Endodermal cell (in vitro differentiated cells): ENCODE measurements around the gene SAMD10. TPM values are rescaled to one million over a fixed set of nuclear protein-coding genes. Genes with fewer than 3 reads are reported as not detected.

Experiments used
- DNase-seq: peaks from one replicate; pipeline ENCODE4 v3.0.0-alpha.2; 2017
- H3K27ac ChIP-seq: 2 replicates; pipeline ENCODE4 v1.5.1; 2013; ENCODE audit warnings: mild to moderate bottlenecking, low read depth, low read length, moderate library complexity
- H3K27me3 ChIP-seq: 2 replicates; pipeline ENCODE4 v1.6.1; 2013; ENCODE audit warnings: mild to moderate bottlenecking, low read length, moderate library complexity; ENCODE audit not compliant: insufficient read depth, control insufficient read depth, poor library complexity, severe bottlenecking
- H3K36me3 ChIP-seq: 2 replicates; pipeline ENCODE4 v1.7.0; 2013; ENCODE audit warnings: mild to moderate bottlenecking, low read length, moderate library complexity; ENCODE audit not compliant: control insufficient read depth, insufficient read depth
- H3K4me1 ChIP-seq: one replicate; pipeline ENCODE4 v1.7.0; 2013; ENCODE audit warnings: low read length; ENCODE audit not compliant: control insufficient read depth, insufficient read depth
- H3K4me3 ChIP-seq: 2 replicates; pipeline ENCODE4 v1.5.1; 2013; ENCODE audit warnings: mild to moderate bottlenecking, low read length, moderate library complexity
- H3K9ac ChIP-seq: 2 replicates; pipeline ENCODE4 v1.6.1; 2013; ENCODE audit warnings: mild to moderate bottlenecking, low read length, moderate library complexity; ENCODE audit not compliant: poor library complexity, severe bottlenecking; ENCODE audit errors: extremely low read depth
- H3K9me3 ChIP-seq: 2 replicates; pipeline ENCODE4 v1.6.1; 2013; ENCODE audit warnings: mild to moderate bottlenecking, low read length, moderate library complexity; ENCODE audit not compliant: control insufficient read depth
- H3K27ac Mint-ChIP-seq: 2 replicates; pipeline ENCODE4 v1.8.0; 2020; ENCODE audit warnings: mixed read lengths
- H3K27me3 Mint-ChIP-seq: 2 replicates; pipeline ENCODE4 v1.8.0; 2021; ENCODE audit warnings: mild to moderate bottlenecking, mixed read lengths; ENCODE audit not compliant: insufficient read depth
- H3K36me3 Mint-ChIP-seq: 2 replicates; pipeline ENCODE4 v1.8.0; 2020; ENCODE audit warnings: low read depth, mixed read lengths
- H3K4me1 Mint-ChIP-seq: 2 replicates; pipeline ENCODE4 v1.8.0; 2020; ENCODE audit warnings: mixed read lengths
- H3K4me3 Mint-ChIP-seq: 2 replicates; pipeline ENCODE4 v1.8.0; 2020; ENCODE audit warnings: mild to moderate bottlenecking, moderate library complexity, mixed read lengths
- H3K9me3 Mint-ChIP-seq: 2 replicates; pipeline ENCODE4 v1.8.0; 2020; ENCODE audit warnings: mild to moderate bottlenecking, mixed read lengths
- CTCF ChIP-seq: fragments of 200-600 bp; sonication (generic); conservative IDR thresholded peaks from 2 replicates; pipeline ENCODE4 v1.5.0; 2021; ENCODE audit warnings: antibody characterized with exemption, mild to moderate bottlenecking
- WGBS, 2 experiments: methylation state at CpG; one replicate each; pipeline versions ENCODE4 v1.1.5 to v1.1.7; 2013; ENCODE audit warnings: missing lambda C conversion rate in 2 of 2, mixed read lengths in 1 of 2; ENCODE audit not compliant: insufficient coverage in 1 of 2, insufficient read length in 1 of 2; 5-methylcytosine and 5-hydroxymethylcytosine counted together
- total RNA-seq, 2 donors: library from RNA; stranded (reverse); fragmentation: NEBNext Ultra II Directional in 1 of 2; extraction: Animal tissue kit (Norgen Biotek cat#: 25700) in 1 of 2; gene quantifications; 2 replicates in 1 of 2; 3 replicates in 1 of 2; pipeline ENCODE4 v1.2.1, GENCODE V29; 2021

Gene SAMD10
- total RNA-seq, 2 donors from 2014 or later: 5.6 to 6.0 TPM

- peaks cover 47% of the 10 kb centered on the region for H3K36me3 ChIP-seq
- Mint-ChIP-seq H3K27ac (peak overlapping the region; percentile 16), H3K9me3 (no peaks in the 10 kb centered on the region), H3K27me3 (no peaks in the 10 kb centered on the region), H3K4me3 (no peak overlapping the region), H3K36me3 (peaks cover 33% of the 10 kb centered on the region), H3K4me1 (no peaks in the 10 kb centered on the region)
- no peaks in the 10 kb centered on the region for H3K4me1 ChIP-seq
- H3K9ac ChIP-seq: no peak overlapping the region
- 93 to 97% methylated on average over 5 to 9 of the region's 9 CpGs for WGBS, 2 experiments
- TF ChIP-seq CTCF: no peak
- H3K9me3 ChIP-seq: no peaks in the 10 kb centered on the region
- no peak for DNase-seq
- no peak overlapping the region for H3K27ac ChIP-seq
- H3K4me3 ChIP-seq: no peak overlapping the region
- no peaks in the 10 kb centered on the region for H3K27me3 ChIP-seq
These were observed 44.0 kb downstream of the SAMD10 start for GRCh38 chr20:63935447-63935846.

- no peaks in the 10 kb centered on the region for H3K9me3 ChIP-seq
- Mint-ChIP-seq H3K4me1 (no peaks in the 10 kb centered on the region), H3K36me3 (peaks cover 41% of the 10 kb centered on the region), H3K4me3 (no peak overlapping the region), H3K9me3 (no peaks in the 10 kb centered on the region), H3K27ac (peak overlapping the region; percentile 16), H3K27me3 (no peaks in the 10 kb centered on the region)
- TF ChIP-seq CTCF: peak; percentile 83
- no peaks in the 10 kb centered on the region for H3K27me3 ChIP-seq
- 88 to 89% methylated on average over 33 to 37 of the region's 37 CpGs for WGBS, 2 experiments
- no peak overlapping the region for H3K9ac ChIP-seq
- peak; percentile 84 for DNase-seq
- no peaks in the 10 kb centered on the region for H3K4me1 ChIP-seq
- H3K4me3 ChIP-seq: no peak overlapping the region
- H3K36me3 ChIP-seq: peaks cover 52% of the 10 kb centered on the region
- no peak overlapping the region for H3K27ac ChIP-seq
These were observed 45.0 kb downstream of the SAMD10 start for GRCh38 chr20:63934271-63935068.

GRCh38 chr20:63933646-63934045 lies 45.8 kb downstream of the SAMD10 start:
- Mint-ChIP-seq H3K27ac (no peak overlapping the region), H3K36me3 (peaks cover 47% of the 10 kb centered on the region), H3K4me3 (no peak overlapping the region), H3K9me3 (no peaks in the 10 kb centered on the region), H3K4me1 (no peaks in the 10 kb centered on the region), H3K27me3 (no peaks in the 10 kb centered on the region)
- 94 to 100% methylated on average over 3 to 5 of the region's 5 CpGs for WGBS, 2 experiments
- no peak for TF ChIP-seq CTCF
- H3K4me3 ChIP-seq: no peak overlapping the region
- H3K27me3 ChIP-seq: no peaks in the 10 kb centered on the region
- H3K27ac ChIP-seq: no peak overlapping the region
- no peaks in the 10 kb centered on the region for H3K9me3 ChIP-seq
- peaks cover 54% of the 10 kb centered on the region for H3K36me3 ChIP-seq
- no peak for DNase-seq
- H3K9ac ChIP-seq: no peak overlapping the region
- no peaks in the 10 kb centered on the region for H3K4me1 ChIP-seq
